ENCODE results near the gene MYEF2. TPM values are rescaled to one million over a fixed set of nuclear protein-coding genes. Genes with fewer than 3 reads are reported as not detected.

The MYEF2 gene
- total RNA-seq, 4 donors from 2014 or later = 26.8 to 59.0 (median 34.5) TPM

DNA sequence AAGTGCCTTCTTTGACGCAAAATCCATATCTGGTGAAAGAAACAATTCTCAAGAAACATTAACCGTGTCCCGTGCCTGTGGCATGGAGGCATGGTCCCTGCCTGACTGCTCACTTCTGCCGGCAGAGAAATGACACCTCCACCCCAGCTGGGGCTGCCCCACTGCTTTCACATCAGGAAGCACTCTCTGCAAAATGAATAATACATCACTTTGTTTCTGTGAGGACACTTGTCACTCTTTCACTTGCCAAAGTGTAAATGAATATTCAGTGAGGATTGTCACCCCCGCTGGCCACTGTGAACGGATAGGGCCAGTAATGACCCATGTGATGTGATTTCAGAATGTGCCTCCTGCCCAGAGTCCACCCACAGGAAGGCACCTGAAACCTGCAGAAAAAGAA is 88.4 kb downstream of the MYEF2 start:
- 50 to 60% methylated on average over 6 of the region's 6 CpGs for WGBS, 2 donors
- no peaks in the 10 kb centered on the region for H3K27me3 ChIP-seq
- TF ChIP-seq EP300 (IDR thresholded peaks at IDR 0.05) (no peak), POLR2A (IDR thresholded peaks at IDR 0.05) (no peak), CTCF (IDR thresholded peaks at IDR 0.05) (no peak)
- H3K36me3 ChIP-seq = no peaks in the 10 kb centered on the region
- no peak overlapping the region for H3K4me3 ChIP-seq
- DNase-seq (ENCODE audit: low spot score in 2 of 2) = no peak
- H3K4me1 ChIP-seq = peaks cover 0 to 32% (median 9%) of the 10 kb centered on the region in 4 donors
- H3K9me3 ChIP-seq = no peaks in the 10 kb centered on the region
- H3K27ac ChIP-seq = no peak overlapping the region

DNA sequence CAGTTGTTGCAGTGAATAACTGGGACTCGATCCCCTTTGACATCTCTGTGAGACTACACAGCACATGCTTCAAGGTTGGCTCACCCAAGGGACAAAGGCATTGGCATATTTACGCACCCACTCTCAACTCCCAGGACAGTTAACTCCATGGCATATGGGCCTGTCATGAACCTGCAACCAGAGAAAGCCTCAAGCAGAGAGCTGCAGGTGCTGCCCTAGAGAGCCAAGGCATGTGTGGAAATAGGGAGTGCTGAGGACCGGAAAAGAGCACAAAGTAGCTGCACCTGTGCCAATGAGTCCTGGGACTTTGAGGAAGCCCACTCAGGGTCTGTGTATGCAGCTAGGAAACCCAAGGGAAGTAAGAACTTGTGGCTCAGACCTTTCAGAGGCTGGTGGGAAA is 90.3 kb downstream of the MYEF2 start:
- TF ChIP-seq EP300 (IDR thresholded peaks at IDR 0.05) (no peak), POLR2A (IDR thresholded peaks at IDR 0.05) (no peak), CTCF (IDR thresholded peaks at IDR 0.05) (no peak)
- DNase-seq (ENCODE audit: low spot score in 2 of 2) = no peak
- Histone ChIP-seq H3K4me1 (peaks cover 0 to 33% (median 9%) of the 10 kb centered on the region in 4 donors), H3K4me3 (no peak overlapping the region), H3K36me3 (no peaks in the 10 kb centered on the region), H3K27me3 (no peaks in the 10 kb centered on the region), H3K9me3 (no peaks in the 10 kb centered on the region), H3K27ac (no peak overlapping the region)
- WGBS, 2 donors = 82 to 90% methylated on average over 3 of the region's 3 CpGs

DNA sequence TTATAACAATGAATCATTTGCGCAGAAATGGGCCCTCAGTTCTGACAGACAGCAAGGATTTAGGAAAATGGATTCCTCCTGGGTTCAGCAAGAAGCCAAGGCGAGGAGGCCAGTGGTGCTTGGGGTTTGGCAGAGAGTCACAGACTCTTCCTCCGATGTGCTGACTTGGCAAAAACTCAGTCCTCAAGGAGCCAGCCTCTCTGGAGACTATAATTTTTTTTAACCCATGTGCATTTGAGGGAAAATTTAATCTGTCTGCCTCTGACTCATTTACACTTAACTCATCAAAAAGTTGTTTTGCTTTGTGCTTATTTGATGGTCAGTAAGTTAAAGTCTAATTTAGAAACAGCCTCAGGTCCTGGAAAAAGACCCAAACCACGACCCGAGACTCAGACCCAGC is 91.5 kb downstream of the MYEF2 start:
- peaks cover 0 to 33% (median 9%) of the 10 kb centered on the region in 4 donors for H3K4me1 ChIP-seq
- H3K27ac ChIP-seq = no peak overlapping the region
- H3K27me3 ChIP-seq = no peaks in the 10 kb centered on the region
- TF ChIP-seq EP300 (IDR thresholded peaks at IDR 0.05) = no peak
- no peak for TF ChIP-seq CTCF (IDR thresholded peaks at IDR 0.05)
- TF ChIP-seq POLR2A (IDR thresholded peaks at IDR 0.05) = no peak
- H3K36me3 ChIP-seq = no peaks in the 10 kb centered on the region
- DNase-seq (ENCODE audit: low spot score in 2 of 2) = no peak
- WGBS, 2 donors = 30 to 36% methylated on average over 5 of the region's 5 CpGs
- H3K9me3 ChIP-seq = no peaks in the 10 kb centered on the region
- no peak overlapping the region for H3K4me3 ChIP-seq

- Histone ChIP-seq H3K9me3 (no peaks in the 10 kb centered on the region), H3K27ac (no peak overlapping the region), H3K27me3 (no peaks in the 10 kb centered on the region), H3K36me3 (no peaks in the 10 kb centered on the region), H3K4me3 (no peak overlapping the region), H3K4me1 (peaks cover 0 to 33% (median 9%) of the 10 kb centered on the region in 4 donors)
- no peak for DNase-seq (ENCODE audit: low spot score in 2 of 2)
- 44 to 54% methylated on average over 5 of the region's 5 CpGs for WGBS, 2 donors
- TF ChIP-seq CTCF (IDR thresholded peaks at IDR 0.05) = no peak
- no peak for TF ChIP-seq POLR2A (IDR thresholded peaks at IDR 0.05)
- no peak for TF ChIP-seq EP300 (IDR thresholded peaks at IDR 0.05)
Observed at GRCh38 chr15:48086133-48086532, 92.0 kb downstream of the MYEF2 start.

DNA sequence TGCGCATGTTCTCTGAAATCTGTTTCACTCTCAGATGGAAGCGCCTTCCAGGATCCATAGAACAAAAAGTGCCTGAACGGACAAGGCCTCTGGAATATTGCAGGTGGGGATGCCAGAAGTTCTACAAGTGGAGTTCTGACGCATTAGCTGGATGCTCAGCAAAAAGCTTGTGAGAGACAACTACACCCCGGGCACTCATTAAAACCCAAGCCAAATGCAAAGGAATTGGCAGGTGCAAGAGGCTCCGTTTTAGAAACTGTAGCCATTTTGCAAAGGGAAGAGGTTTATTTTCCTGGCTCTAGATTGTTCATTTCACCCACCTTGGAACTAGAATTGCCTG is 92.5 kb downstream of the MYEF2 start:
- no peaks in the 10 kb centered on the region for H3K9me3 ChIP-seq
- H3K36me3 ChIP-seq = no peaks in the 10 kb centered on the region
- WGBS, 2 donors = 78 to 86% methylated on average over 6 of the region's 6 CpGs
- no peak overlapping the region for H3K27ac ChIP-seq
- H3K27me3 ChIP-seq = no peaks in the 10 kb centered on the region
- no peak for TF ChIP-seq CTCF (IDR thresholded peaks at IDR 0.05)
- no peak for TF ChIP-seq EP300 (IDR thresholded peaks at IDR 0.05)
- TF ChIP-seq POLR2A (IDR thresholded peaks at IDR 0.05) = no peak
- no peak overlapping the region for H3K4me3 ChIP-seq
- DNase-seq (ENCODE audit: low spot score in 2 of 2) = no peak
- H3K4me1 ChIP-seq = peaks cover 0 to 33% (median 9%) of the 10 kb centered on the region in 4 donors

All from tibial nerve (tissue), 4 donors.